Measurements from ENCODE around the gene ZNF280D.
A peak's percentile ranks its signal among the peaks of the same experiment; 100 is the strongest.
"Not testable (repeated sequence)": the region's sequence is repeated elsewhere in the genome, so short reads cannot be mapped to it uniquely, and the experiment has no call there.

Gene ZNF280D

DNA sequence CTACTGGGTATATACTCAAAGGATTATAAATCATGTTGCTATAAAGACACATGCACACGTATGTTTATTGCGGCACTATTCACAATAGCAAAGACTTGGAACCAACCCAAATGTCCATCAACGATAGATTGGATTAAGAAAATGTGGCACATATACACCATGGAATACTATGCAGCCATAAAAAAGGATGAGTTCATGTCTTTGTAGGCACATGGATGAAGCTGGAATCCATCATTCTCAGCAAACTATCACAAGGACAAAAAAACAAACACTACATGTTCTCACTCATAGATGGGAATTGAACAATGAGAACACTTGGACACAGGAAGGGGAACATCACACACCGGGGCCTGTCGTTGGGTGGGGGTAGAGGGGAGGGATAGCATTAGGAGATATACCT, 23.8 kb downstream of the ZNF280D start:
- DNase-seq, result not testable (repeated sequence)

DNA sequence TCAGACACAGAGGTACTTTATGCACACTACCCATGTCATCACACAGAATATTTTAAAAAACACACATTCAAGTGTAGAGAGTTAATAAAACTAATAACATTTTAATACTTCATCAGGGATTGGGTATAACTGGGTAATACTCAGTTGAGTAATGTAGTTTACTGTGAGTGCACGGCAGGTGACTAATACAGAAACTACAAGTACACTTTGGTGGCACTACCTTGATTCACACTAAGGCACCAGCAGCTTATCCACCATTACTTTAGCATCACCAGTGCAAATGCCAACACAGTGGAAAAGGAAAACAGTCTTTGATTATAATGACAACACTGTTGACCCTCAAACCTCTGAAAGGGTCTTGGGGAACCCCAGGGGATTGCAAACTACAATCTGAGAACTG, 33.6 kb downstream of the ZNF280D start:
- no peak for DNase-seq

DNA sequence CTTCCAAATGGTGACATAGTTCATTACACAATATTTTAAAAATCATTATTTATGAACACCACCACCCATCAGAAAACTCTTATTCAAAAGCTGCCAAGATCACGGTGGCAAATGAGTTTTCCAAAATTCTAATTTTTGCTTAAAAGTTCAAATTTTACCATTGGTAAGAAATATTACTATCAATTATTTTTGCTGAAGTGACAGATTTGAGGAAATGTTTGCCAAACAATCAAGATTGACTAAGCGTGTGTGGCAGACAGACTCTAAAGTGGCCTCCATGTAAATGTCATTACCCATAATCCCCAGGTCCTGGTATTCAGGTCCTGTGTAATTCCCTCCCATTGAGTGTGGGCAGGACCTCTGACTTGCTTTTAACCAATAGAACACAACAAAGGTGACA, 35.0 kb downstream of the ZNF280D start:
- DNase-seq, result no peak

DNA sequence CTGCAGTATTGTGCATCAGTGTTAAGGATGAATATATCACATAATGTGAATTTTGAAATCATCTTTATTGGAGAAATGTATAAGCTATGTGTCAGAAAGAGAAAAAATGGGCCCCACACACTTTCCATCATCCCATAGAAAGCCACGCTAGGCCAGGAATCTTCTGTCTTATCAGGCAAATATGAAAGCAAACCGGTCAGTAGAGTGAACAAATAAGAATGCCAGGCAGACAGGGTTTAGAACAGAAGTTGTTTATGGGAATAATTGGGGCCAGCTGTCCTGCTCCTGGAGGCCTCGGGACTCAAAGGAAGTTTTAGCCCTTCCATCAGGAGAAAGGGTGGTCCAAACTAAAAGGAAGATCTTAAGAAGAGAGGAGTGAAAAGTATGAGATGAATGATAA, 39.5 kb downstream of the ZNF280D start:
- no peak for DNase-seq

DNA sequence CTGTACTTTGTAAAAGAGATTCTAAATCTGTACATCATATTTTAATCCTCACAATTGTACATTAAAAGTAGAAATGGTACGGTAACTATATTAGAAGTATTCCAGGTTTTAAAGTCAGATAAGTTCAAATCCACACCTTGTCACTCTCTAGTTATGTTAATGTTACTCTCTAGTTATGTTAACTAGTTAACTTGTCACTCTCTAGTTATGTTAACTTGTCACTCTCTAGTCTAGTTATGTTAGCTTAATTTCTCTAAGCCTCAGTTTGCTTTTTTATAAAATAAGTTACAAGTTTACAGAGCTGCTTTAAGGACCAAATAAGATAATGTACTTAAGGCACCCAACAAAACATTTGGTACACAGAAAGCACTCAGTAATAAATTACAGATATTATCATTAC, 42.6 kb downstream of the ZNF280D start:
- DNase-seq, result no peak

DNA sequence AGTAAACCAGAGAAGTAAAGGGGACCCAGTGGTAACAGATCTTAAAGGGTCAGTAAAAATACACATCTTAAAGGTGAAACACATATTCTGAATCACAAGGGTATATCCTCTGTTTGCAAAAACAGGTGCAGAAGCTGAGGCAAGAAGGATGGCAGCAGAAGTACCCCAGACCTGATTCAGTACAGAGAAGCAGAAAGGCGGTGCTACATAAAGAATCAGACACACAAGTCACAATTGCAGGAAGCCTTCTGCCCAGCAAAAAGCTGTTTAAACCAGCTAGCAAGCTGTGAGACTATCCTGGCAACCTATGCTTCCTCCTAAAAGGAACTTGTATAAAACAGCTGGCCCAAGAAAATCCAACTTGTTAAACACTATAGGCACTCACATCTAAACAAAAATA, 49.4 kb downstream of the ZNF280D start:
- no peak for DNase-seq

DNA sequence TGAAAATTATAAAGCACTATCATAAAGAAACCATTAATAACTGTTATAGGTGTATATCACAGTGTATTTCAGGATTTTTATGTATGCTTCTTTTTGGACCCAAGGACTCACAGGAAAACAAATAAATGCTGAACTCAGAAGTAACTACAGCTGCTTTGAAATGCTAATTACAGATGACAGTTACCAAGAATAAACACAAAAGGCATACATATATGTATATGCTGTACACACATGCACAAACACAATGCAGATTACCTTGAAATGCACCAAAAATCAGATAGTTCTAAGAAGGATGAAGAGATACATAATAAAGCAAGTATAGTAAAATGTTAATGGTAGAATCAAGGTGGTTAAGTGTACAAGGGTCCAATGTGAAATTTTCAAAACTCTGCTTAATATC, 52.2 kb downstream of the ZNF280D start:
- DNase-seq, result no peak

DNA sequence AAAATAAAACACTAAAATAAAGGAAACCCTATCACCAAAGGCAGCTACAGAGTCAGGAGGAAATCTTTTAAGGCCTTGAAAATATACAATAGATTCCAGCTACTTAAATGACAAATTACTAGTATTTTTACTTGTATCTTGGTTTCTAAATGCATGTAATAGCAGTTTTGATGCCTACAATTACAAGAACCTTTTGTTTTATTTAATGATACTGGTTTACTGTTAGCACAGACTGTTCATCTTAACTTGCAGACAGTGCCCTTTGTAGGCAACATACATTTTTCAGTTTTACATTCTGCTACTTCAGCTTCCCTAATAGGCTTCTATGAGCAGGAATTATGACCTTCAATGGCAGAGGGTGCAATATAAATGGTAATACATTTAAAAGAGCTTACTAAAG, 54.1 kb downstream of the ZNF280D start:
- no peak for DNase-seq

DNA sequence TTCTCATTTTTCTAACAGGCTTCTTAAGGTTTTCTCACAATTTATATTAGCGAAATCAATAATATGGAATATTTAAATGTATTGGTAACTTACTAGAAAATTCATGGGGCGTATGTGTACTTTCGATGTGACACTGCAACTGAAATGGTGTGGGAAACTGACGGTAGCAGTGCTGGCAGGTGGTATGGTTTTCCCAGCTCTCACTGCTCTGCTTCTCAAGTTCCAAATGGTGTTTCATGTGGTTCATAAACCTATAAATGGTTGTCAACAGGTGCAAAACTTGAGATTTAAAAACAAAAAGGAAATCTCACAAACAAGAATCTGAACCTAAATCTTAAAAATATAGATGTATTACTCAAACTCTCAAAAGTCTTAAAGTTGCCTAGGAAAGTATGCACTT, 54.7 kb downstream of the ZNF280D start:
- no peak for DNase-seq

DNA sequence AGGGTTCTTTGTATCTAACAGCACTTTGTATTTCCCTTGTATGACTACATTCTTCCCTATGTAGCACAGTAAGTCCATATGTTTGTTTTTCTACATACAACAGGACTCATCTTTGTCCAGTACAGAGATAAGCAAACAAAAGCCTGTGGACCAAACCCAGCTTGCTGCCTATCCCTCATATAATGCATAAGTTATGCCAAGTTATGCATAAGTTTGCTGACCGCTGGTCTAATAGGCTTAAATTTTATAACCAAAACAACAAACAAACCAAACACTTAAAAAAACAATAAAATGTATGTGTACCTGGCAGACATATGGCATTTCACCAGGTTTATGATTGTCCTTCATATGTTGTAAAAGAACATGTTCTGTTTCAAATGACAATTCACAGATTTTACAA, 56.0 kb downstream of the ZNF280D start:
- no peak for DNase-seq

DNA sequence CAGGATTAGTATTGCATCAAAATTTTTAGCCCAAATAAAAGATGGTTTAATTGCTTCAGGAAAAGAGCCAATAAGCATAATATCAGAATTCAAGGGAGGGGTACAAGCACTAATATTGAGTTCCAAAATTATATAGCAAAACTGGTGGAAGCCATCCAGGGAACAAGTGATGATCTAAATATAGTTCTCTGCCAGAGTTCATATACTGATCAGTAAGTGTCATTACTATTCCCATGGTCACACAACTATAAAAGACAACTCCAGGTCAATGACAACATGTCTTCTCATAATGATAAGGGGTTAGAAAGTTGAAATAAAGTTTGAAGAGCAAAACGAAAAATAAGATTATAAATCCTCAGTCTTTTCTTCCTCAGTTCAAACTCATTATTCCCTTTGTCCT, 57.4 kb downstream of the ZNF280D start:
- no peak for DNase-seq

DNA sequence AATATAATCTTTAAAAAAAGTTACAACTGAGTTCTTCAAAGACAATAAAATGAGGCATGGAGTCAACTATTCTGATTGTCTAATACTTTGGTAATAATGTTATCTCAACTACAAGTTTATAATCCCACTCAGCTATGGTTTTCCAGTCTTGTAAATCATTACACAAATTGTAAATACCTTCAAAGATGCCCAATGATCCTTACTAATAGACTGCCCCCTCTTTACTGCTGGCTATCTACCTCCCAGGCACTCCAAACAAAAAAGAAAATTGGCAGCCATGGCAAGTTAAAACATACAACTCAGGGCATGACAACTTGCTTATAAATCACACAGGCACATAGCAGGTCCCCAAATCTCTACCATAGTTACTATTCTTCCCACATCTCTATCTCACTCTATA, 58.5 kb downstream of the ZNF280D start:
- no peak for DNase-seq

DNA sequence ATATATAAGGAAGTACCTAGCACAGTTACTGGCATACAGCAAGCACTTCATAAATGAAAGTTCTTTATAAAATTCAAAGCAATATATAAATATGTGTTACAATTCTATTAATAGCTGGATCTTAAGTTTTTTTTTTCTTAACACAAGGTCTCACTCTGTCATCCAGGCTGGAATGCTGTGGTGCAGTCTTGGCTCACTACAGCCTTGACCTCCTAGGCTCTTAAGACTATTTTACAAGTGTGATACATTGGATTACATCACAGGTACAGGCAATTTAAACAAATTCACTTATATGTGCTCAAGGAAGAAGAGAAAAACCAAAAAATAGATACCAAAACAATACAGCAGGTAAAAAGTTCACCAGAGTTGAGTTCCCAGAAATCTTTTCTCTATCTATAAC, 60.6 kb downstream of the ZNF280D start:
- no peak for DNase-seq

DNA sequence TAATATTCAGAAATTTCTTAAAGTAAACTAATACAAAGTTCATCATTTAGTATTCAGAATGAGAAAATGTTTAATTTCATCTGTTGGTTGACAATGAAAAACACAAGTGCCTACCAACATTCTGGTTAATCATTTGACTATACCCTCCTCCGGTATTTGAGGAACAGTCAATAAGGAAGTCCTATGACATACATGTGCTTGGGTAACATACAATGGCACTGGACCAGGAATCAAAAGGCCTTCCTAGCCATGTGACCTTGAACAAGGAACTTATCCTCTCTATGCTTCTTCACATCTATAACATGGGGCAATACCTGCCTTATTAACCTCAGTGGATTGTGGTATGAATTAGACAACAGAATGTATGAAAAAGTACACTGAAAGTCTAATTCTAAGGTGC, 65.8 kb downstream of the ZNF280D start:
- no peak for DNase-seq

DNA sequence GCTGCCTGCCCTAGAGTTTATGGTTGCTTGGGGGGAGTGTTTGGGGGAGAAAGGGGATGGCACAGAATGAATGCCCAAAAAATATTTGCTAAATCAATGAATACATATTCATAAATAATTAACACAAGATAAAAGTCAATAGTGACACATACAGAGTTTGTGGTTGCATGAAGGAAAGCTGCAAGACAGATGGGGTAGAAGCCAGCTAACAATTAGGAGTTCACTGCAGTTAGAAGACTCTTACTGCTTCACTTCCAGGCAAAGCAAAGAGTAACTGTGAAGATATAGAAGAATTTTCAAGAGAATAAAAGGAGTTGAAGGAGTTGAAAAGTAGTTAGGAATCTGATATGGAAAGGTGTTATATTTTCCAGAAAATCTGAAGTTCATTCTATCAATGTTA, 72.4 kb downstream of the ZNF280D start:
- no peak for DNase-seq

DNA sequence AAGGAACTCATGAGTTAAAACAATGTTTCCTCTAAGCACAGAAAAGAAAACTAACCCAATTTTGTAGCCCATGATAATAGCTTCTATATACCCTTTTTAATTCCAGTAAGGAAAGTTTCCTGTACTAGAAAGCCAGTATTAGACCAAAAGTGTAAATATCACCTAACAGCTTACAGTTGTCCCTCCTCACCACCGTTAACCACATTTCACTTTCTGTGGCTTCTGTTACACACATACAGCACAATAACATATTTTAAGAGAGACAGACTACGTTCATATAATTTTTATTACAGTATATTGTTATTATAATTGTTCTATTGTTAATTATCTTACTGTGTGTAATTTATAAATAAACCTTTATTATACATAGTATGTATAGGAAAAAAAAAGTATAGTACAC, 74.1 kb downstream of the ZNF280D start:
- no peak for DNase-seq

DNA sequence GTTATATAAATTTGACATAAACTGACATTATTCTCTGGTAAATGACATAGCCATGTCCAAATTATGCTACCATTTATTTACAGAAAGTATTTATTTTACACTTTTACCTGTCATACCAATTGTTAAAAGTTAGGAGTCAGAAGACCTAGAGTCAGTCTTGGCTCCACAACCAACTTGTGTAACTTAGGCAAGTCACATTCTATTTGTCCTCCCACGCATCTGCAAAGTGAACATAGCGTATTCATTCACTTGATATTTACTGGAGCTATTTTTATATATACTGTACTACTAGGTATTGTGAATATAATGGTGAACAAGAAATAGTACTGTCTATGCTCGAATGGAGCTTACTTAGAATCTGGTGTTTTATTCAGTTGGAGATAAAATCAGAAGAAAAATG, 78.7 kb downstream of the ZNF280D start:
- no peak for DNase-seq

DNA sequence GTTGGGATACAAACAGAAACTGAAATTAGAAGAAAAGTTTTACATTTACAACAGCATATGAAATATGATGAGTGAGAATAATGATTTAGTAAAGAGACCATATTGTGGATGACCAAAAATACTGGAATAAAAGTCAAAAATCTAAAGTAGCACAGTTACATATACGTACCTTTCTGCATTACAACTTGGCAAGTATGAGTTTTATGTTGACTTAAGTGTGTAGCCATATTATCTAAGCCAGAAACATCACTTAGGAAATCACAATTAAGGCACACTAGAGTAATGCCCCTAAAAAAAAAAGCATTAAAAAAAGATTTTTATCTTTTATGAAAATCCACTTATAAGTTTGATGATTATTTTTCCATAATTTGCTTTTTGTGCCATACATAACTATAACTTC, 79.1 kb downstream of the ZNF280D start:
- DNase-seq, result no peak

DNA sequence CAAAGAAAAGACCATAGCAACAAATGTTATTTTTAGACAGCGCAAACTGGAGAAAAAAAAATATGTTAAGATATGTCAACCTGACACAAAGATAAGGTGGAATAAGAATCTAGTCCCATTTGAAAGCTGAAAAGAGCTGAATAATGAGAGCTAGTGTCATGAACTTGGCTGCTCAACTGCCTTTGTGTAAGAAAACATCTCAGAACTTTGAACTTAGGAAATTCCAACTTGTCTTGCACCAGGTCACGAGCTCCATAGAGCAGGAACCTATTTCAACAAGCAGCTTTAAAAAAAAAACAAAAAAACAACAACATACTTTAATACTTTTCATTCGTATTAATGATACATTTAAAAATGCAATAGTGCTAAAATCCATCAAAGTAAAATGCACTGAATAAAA, 79.5 kb downstream of the ZNF280D start:
- no peak for DNase-seq

DNA sequence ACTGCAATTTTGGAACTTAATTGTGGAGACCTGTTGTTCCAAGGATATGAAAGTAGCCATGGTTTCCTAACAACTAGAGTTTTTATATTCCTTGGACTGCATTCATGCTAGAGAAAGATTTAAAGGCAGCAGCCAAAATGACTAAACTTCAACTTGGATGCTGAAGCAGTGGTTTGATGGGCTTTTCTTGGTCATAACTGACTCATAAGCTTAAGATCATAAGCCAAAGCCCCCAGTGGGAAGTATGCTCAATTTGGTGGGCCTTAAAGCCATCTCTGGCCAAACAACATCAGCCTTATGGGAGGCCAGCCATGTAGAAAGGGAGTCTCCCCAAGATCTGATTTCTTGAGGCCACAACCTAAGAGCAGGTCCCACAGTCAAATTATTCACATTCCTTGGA, 80.2 kb downstream of the ZNF280D start:
- peak; percentile 30 for DNase-seq

DNA sequence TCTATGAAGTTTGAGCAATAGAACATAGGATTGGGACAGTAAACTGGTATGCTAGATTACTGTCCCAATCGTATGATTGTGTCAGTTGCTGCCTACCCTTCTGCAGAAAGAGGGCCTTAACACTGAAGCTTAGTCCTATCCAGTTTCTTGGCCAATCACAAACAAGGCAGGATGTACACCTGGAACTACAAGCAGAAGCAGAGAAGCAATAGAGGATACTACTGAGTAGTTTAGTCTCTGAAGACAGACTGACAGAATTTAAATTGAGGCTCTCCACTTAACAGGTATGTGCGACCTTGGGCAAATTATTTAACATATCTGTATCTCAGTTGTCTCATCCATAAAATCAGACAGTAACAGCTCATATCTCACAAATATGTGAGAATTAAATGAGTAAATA, 85.0 kb downstream of the ZNF280D start:
- no peak for DNase-seq

DNA sequence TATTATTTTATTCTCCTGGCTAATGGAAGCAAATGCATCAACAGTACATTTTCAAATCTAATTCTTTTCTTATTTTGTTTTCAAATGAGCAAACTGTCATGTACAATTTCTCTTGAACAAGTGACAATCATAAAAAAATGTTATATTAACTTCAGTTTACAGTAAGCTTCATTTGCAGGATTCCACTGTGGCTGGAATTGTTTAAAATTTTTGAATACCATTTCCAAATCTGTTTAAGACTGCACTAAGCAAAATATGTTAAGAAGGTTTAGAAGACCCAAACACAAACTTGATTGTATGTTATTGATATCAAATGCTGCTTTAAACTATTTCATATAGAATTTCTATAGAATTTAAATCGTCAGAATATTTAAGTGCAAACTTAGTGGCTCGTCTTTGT, 92.8 kb downstream of the ZNF280D start:
- DNase-seq, result no peak

DNA sequence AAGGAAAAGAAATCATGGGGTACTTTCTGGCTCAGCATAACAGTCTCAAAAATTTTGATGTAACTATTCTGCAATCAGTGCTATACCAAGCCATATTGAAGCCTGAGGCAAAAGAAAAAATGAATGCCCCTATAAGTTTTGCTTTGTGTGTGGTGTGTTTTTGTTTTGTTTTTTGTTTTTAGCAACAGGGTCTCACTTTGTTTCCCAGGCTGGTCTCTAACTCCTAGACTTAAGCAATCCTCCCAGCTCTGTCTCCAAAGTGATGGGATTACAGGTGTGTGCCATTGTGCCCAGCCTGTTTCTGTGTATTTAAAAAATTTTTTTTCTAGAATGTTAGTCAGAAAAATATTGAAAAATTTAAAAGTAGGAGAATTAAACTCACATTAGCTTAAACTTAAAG, 93.2 kb downstream of the ZNF280D start:
- DNase-seq, result no peak

DNA sequence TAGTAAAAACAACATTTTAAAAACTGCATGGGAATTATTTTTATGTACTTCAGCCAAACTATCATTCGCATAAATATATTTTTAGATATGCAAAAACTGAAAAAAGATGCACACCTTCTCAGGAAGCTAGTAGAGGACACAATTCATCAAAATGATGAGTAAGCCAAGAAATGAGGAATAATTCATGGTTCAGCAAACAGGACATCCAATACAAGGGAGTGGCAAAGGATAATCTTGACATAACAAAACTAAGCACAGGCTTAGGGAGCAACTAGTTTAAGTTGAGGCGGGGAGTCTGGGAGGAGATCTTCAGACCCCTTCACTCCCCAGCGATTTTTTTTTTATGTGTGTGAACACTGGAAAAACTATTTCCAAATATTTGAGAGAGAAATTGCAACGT, 93.7 kb downstream of the ZNF280D start:
- no peak for DNase-seq

DNA sequence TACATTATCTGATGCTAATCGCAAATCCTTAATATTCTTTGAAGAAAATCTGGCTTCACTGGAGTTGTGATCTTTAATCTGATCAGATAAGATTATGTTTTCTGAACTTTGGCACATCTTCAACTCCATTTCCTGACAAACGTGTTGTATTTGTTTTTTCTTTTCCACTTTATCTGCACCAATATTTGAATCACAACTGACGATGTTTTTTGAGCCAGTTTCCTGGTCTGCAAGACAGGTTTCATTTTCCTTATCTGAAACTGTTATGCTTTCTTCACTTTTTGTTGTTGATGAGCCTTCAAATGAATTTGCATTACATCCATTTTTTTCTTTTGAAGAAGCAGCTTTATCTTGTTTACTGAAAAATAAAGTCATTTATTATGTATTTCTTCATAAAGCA, 101.5 kb downstream of the ZNF280D start:
- DNase-seq, result no peak

DNA sequence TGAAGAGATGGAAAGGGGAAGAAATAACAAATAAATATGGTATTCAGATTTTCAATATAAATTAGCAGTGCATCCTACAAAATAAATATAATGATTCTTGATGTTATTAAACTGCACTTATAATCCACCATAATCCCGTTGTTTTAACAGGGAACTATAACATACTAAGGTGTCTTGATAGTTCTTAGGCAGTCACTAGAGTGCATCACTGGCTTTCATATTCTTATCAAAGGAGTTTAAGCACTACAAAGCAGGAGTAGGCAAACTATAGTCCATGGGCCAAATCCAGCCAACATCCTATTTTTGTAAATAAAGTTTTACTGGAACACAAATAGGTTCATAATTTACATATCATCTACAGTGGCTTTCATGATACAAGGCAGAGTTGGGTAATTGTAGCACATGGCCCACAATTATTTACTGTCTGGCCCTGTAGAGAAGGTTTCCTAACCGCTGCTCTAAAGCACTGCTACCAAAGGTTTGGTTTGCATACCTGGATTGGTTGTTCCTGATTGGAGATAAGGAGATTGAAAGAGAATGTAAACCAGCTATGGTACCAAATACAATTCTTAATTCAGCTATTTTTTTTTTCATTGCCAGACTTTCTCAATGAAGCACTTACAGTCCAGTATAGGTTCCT, 104.3 kb downstream of the ZNF280D start:
- DNase-seq, result no peak
